Measurements from ENCODE around the gene PCED1B. TPM values are rescaled to one million over a fixed set of nuclear protein-coding genes. Genes with fewer than 3 reads are reported as not detected.

The PCED1B gene
- total RNA-seq, 1 experiment from 2014 or later: 0.86 TPM

GRCh38 chr12:47145188-47145587, 65.8 kb downstream of the PCED1B start:
- no peaks in the 10 kb centered on the region for H4K20me1 ChIP-seq (ENCODE audit: insufficient read depth)
- ATAC-seq (no peak), DNase-seq (ENCODE audit: low read depth, low spot score) (no peak)
- POLR2A ChIA-PET: no interaction called here
- no peak overlapping the region for H3K9ac ChIP-seq (ENCODE audit: low read length)
- no TSS peak for BruUV-seq (replicated peaks)
- no peaks in the 10 kb centered on the region for H3K36me3 ChIP-seq (ENCODE audit: control insufficient read depth in 1 of 2, insufficient read depth in 2 of 2, low read length in 2 of 2)
- no peaks in the 10 kb centered on the region for H3K9me2 ChIP-seq (ENCODE audit: insufficient read depth)
- no peak overlapping the region for H3K4me2 ChIP-seq (ENCODE audit: low read length)
- H3K9me3 ChIP-seq (ENCODE audit: control insufficient read depth in 1 of 2, insufficient read depth in 1 of 2, low read depth in 1 of 2, low read length in 2 of 2): no peaks in the 10 kb centered on the region
- intact Hi-C loops (cut with micrococcal nuclease): no loop called here
- H3K27me3 ChIP-seq (ENCODE audit: insufficient read depth, low read length): no peaks in the 10 kb centered on the region
- H3K79me2 ChIP-seq (ENCODE audit: insufficient read depth, low read length): no peaks in the 10 kb centered on the region
- no peak overlapping the region for H2AFZ ChIP-seq (ENCODE audit: low read depth, low read length, poor library complexity, severe bottlenecking)
- CTCF ChIA-PET: no interaction called here
- H3K4me1 ChIP-seq (ENCODE audit: control insufficient read depth in 1 of 2, insufficient read depth in 2 of 2, low read length in 2 of 2): peaks cover 5% of the 10 kb centered on the region in 2 experiments; a peak in 3 of 4 replicates
- H3K4me3 ChIP-seq (replicated peaks in 1 of 2; ENCODE audit: low read depth in 1 of 2, low read length in 2 of 2): no peak overlapping the region
- TF ChIP-seq ATF3 (IDR thresholded peaks at IDR 0.05): no peak
- TF ChIP-seq EGR1 (IDR thresholded peaks at IDR 0.05; ENCODE audit: low read depth): no peak
- no peak for TF ChIP-seq MAX (IDR thresholded peaks at IDR 0.05)
- no peak for TF ChIP-seq POLR2A (IDR thresholded peaks at IDR 0.05; ENCODE audit: borderline replicate concordance, extremely low read depth, insufficient read depth, insufficient read length)
- no peak for TF ChIP-seq POLR2AphosphoS5 (IDR thresholded peaks at IDR 0.05; ENCODE audit: low read depth, low read length)
- TF ChIP-seq SIN3A (IDR thresholded peaks at IDR 0.05; ENCODE audit: low read depth): no peak
- TF ChIP-seq EZH2phosphoT487 (IDR thresholded peaks at IDR 0.05; ENCODE audit: borderline replicate concordance): no peak
- no peak for TF ChIP-seq YY1 (IDR thresholded peaks at IDR 0.05; ENCODE audit: extremely low read depth, insufficient replicate concordance, low read depth, low read length)
- TF ChIP-seq CTCF (IDR thresholded peaks at IDR 0.05 in 2 of 3, conservative IDR thresholded peaks at IDR 0.05 in 1 of 3; ENCODE audit: borderline replicate concordance in 1 of 3, insufficient read depth in 1 of 3, low read depth in 2 of 3, low read length in 2 of 3): no peak
- TF ChIP-seq ZNF274 (IDR thresholded peaks at IDR 0.05; ENCODE audit: low read depth, low read length): no peak
- no peak for TF ChIP-seq CBX3 (IDR thresholded peaks at IDR 0.05; ENCODE audit: low read depth)
- TF ChIP-seq RAD21 (IDR thresholded peaks at IDR 0.05; ENCODE audit: low read depth): no peak
- TF ChIP-seq REST (IDR thresholded peaks at IDR 0.05; ENCODE audit: low read depth): no peak
- no peak for TF ChIP-seq TCF7L2 (IDR thresholded peaks at IDR 0.05; ENCODE audit: borderline replicate concordance, extremely low read depth, insufficient read depth, insufficient read length)
- H3K27ac ChIP-seq (ENCODE audit: low read depth, low read length): no peak overlapping the region
- RAD21 ChIA-PET (ENCODE audit: low non-redundant PET in 1 of 2, low total read pairs in 2 of 2, uncharacterized antibody in 2 of 2, unreplicated experiment in 2 of 2): no interaction called here

All from HCT116 (cell line).